Endometrial microvascular endothelial cells (primary cell): Measurements from ENCODE around the gene RAB37. TPM values are rescaled to one million over a fixed set of nuclear protein-coding genes. Genes with fewer than 3 reads are reported as not detected.

Experiments
- in situ Hi-C: cut with HindIII; loops from 2 replicates; pipeline ENCODE4 v1.10.0; 2017; ENCODE audit warnings: low sequenced_read_pairs, low pct_unique_long_range_greater_than_20kb; ENCODE audit errors: inconsistent ontology term
- total RNA-seq: library from RNA; depleted of rRNA; stranded (reverse); fragments of >200 nt; gene quantifications from one replicate; pipeline ENCODE4 v1.2.3, GENCODE V29; 2015; ENCODE audit errors: inconsistent ontology term

The RAB37 gene
- total RNA-seq, 1 donor from 2014 or later, result not detected

DNA sequence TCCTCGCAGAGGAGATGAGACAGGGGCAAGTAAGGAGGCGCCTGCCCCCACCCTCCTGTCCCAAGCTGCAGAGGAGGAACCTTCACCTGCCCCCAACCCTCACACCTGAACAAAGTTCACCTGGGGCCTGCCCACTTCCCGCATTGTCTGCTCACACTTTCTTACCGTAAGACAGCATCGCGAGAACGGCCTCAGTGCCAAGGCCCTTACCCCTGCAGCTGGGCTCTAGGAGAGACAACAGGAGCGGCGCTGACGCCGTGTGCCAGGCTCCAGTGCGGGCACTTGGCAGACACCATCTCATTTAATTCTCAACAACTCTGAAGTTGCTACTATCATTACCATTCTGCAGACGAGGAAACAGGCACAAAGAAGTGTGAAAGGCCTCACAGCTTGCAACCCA, 35.0 kb downstream of the RAB37 start:
- in situ Hi-C loops, result no loop called here

GRCh38 chr17:74773414-74773813, 36.4 kb downstream of the RAB37 start:
- in situ Hi-C loops, result no loop called here

- in situ Hi-C loops, result no loop called here
Observed at GRCh38 chr17:74773871-74774286, 36.8 kb downstream of the RAB37 start.

GRCh38 chr17:74775409-74776043, 38.5 kb downstream of the RAB37 start:
- in situ Hi-C loops, result no loop called here

GRCh38 chr17:74776044-74776962, 39.2 kb downstream of the RAB37 start, which contains the start of gene NAT9:
TSS of gene NAT9 (minus strand) at chr17:74776345. CDS start at chr17:74775698, 647 bp downstream.
- in situ Hi-C loops, result no loop called here

- in situ Hi-C loops, result no loop called here
Observed at GRCh38 chr17:74776990-74777389, 39.9 kb downstream of the RAB37 start.

GRCh38 chr17:74777901-74778515, 41.0 kb downstream of the RAB37 start:
- in situ Hi-C loops, result no loop called here

GRCh38 chr17:74778960-74779359, 41.9 kb downstream of the RAB37 start:
- in situ Hi-C loops, result no loop called here

DNA sequence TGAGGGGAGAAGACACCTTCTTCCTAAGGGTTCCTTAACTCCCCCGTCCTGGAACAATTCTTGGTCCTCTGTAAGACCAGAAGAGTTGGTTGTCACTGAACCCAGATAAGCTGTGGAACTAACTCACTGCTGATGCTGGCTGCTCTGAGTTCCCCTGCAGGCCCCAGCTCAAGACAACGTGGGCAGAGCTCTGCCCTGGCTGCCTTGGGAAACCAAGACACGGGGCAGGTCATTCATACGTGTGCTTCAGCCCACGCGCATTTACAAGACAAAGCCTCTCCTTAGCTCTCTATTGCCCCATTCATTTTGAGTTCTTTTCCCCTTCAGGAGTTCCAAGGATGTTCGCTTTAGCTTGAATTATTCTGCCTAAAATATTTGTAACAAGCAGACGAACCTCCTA, 42.4 kb downstream of the RAB37 start:
- in situ Hi-C loops, result no loop called here

GRCh38 chr17:74779948-74780400, 42.9 kb downstream of the RAB37 start:
- in situ Hi-C loops, result loop anchor here (10.0 kb wide), 1 partner anchor 85 kb away; no protein-coding TSS in a partner anchor

GRCh38 chr17:74780443-74781238, 43.6 kb downstream of the RAB37 start:
- in situ Hi-C loops, result loop anchor here (10.0 kb wide), 1 partner anchor 84 kb away; no protein-coding TSS in a partner anchor

DNA sequence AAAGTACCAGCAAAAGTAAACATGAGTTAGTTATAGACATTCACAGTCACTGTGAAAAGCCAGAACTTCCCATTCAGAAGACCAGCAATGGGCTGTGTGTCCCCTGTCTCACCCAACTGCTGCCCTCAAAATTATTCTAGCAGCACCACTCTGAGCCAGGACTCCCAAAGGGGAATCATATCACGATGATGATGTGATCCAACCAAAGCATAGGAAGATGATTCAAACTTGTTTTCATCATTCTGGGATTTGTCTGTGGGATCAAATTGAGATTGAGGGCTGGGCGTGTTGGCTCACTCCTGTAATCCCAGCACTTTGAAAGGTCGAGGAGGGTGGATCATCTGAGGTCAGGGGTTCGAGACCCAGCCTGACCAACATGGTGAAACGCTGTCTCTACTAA, 45.5 kb downstream of the RAB37 start:
- in situ Hi-C loops, result loop anchor here (10.0 kb wide), 1 partner anchor 82 kb away; no protein-coding TSS in a partner anchor

- in situ Hi-C loops, result loop anchor here (10.0 kb wide), 1 partner anchor 81 kb away; no protein-coding TSS in a partner anchor
Observed at GRCh38 chr17:74784125-74784810, 47.2 kb downstream of the RAB37 start.

- in situ Hi-C loops, result loop anchor here (10.0 kb wide), 1 partner anchor 79 kb away; no protein-coding TSS in a partner anchor
Observed at GRCh38 chr17:74785096-74785980, 48.3 kb downstream of the RAB37 start.

DNA sequence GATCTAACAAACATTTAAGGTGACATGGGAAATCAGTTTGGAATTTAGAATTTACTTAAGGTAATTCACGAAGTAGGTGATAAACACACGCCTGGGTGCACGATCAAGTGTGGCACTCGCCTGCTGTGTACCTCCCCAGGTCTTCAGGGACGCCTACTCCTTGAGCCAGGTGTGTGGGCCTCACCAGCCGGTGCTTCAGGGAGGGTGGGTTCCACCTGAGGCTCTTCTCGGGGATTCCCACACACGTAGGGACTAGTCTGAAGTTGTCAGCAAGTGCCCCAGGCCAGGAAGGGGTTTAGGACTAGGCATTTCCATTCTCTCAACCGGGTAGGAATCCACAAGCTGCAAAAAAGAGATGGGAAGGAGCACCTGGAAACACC, 48.9 kb downstream of the RAB37 start:
- in situ Hi-C loops, result loop anchor here (10.0 kb wide), 1 partner anchor 79 kb away; no protein-coding TSS in a partner anchor

DNA sequence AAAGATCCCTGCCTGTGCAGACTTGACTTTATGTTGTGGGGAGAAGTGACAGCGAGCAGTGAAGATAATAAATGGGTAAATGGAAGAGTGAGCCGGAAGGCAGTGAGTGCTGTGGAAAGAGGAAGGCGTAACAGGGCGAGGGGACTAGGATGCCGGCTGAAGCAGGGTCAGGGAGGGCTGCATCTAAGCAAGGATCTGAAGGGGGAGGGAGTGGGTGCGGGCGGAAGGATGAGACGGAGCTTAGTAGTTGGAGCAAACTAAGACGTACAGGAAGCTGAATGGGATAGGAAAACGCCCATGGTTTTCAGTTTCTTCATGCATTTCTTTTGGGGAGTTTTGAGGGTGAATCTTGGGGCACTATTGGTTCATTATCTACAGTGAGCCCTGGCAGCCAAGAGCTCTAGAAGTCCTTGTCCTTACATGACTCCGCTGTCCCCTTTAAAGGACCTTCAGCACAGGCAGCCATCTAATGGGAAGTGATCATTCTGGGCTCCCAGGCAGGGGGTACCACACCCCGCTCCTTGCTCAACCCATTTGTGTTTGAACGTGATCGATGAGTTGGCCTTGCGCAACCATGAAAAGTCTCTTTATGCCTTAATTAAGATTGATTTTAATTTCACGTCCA, 49.5 kb downstream of the RAB37 start:
- in situ Hi-C loops, result loop anchor here (10.0 kb wide), 1 partner anchor 78 kb away; no protein-coding TSS in a partner anchor
